ENCODE measurements around the gene PLEKHA7.

- TF ChIP-seq, protein P1, sequence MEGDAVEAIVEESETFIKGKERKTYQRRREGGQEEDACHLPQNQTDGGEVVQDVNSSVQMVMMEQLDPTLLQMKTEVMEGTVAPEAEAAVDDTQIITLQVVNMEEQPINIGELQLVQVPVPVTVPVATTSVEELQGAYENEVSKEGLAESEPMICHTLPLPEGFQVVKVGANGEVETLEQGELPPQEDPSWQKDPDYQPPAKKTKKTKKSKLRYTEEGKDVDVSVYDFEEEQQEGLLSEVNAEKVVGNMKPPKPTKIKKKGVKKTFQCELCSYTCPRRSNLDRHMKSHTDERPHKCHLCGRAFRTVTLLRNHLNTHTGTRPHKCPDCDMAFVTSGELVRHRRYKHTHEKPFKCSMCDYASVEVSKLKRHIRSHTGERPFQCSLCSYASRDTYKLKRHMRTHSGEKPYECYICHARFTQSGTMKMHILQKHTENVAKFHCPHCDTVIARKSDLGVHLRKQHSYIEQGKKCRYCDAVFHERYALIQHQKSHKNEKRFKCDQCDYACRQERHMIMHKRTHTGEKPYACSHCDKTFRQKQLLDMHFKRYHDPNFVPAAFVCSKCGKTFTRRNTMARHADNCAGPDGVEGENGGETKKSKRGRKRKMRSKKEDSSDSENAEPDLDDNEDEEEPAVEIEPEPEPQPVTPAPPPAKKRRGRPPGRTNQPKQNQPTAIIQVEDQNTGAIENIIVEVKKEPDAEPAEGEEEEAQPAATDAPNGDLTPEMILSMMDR (IDR thresholded peaks at IDR 0.05 in 4 of 5, conservative IDR thresholded peaks at IDR 0.05 in 1 of 5): no peak
- no peak for TF ChIP-seq POLR2A (IDR thresholded peaks at IDR 0.05)
Measured at GRCh38 chr11:16902182-16902581, 112.0 kb downstream of the PLEKHA7 start.
